GM23248 (cell line): Measurements from ENCODE around the gene MYH8.

Source experiments
- EZH2 ChIP-seq: fragments of 200-600 bp; sonication (generic); IDR thresholded peaks from 2 replicates; pipeline ENCODE4 v1.6.1; 2018; ENCODE audit warnings: antibody characterized with exemption, mild to moderate bottlenecking; ENCODE audit not compliant: insufficient read depth, poor library complexity, severe bottlenecking
- EZH2phosphoT487 ChIP-seq: fragments of 200-600 bp; sonication (generic); IDR thresholded peaks from 2 replicates; pipeline ENCODE4 v1.6.1; 2018; ENCODE audit warnings: antibody characterized with exemption, moderate library complexity, mild to moderate bottlenecking, low read depth; ENCODE audit not compliant: insufficient read depth

DNA sequence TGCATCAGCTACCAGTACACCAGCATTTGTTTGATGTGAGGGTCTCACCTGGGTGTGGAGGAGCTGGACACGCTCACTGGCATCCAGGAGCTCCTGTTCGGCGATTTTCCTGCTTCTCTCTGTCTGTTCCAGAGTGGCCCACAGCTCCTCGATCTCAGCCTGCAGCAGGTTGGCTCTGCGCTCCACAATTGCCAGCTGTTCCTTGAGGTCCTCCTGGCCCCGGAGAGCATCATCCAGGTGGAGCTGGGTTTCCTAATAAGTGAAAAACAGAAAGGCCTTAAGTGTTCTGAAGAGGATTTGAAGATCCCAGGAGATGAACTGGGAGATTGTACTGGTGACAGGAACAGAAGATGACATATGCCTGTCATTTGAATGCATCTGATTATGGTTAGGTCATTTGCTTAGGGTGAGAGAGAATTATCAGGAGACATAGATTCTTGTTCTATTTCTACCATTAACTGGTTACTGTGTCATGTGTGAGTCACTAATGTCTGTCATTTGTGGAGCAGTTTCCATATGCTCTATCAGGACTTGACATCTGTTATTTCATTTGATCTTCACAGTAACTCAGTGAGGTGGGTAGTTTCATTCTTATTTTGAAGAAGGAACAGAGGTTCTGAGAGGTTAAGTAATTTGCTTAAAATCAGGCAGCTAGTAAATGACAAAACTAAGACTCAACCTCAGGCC is 27.4 kb downstream of the MYH8 start:
- no peak for TF ChIP-seq EZH2
- TF ChIP-seq EZH2phosphoT487: no peak
